Measurements from ENCODE around the gene ABCD4.

GRCh38 chr14:74324931-74325361 lies 22.2 kb upstream of the ABCD4 start:
- TF ChIP-seq POLR2A (IDR thresholded peaks at IDR 0.05) (no peak), CTCF (IDR thresholded peaks at IDR 0.05 in 8 of 11, conservative IDR thresholded peaks at IDR 0.05 in 3 of 11) (peak in 7 of 11 experiments; percentile 11 to 48 (median 43)), POLR2AphosphoS5 (IDR thresholded peaks at IDR 0.05) (no peak)
